ENCODE measurements around the gene TMC8. TPM values are rescaled to one million over a fixed set of nuclear protein-coding genes. Genes with fewer than 3 reads are reported as not detected.
"Not testable (repeated sequence)": the region's sequence is repeated elsewhere in the genome, so short reads cannot be mapped to it uniquely, and the experiment has no call there.

TMC8 gene
- total and polyA plus RNA-seq, 2 experiments from 2014 or later = 1.2 to 1.3 TPM

GRCh38 chr17:78170692-78171590, 40.4 kb downstream of the TMC8 start:
- Histone ChIP-seq H3K79me2 (replicated peaks; ENCODE audit: insufficient read depth) (no peaks in the 10 kb centered on the region), H3K4me1 (ENCODE audit: insufficient read depth) (peaks cover 18% of the 10 kb centered on the region), H3K36me3 (ENCODE audit: insufficient read depth) (no peaks in the 10 kb centered on the region), H3K27me3 (ENCODE audit: insufficient read depth) (no peaks in the 10 kb centered on the region), H3K27ac (ENCODE audit: low read depth) (no peak overlapping the region), H3F3A (replicated peaks; ENCODE audit: low read depth) (peaks cover 12% of the 10 kb centered on the region; the same call in 1 of the 2 replicates), H4K20me1 (replicated peaks; ENCODE audit: insufficient read depth) (peaks cover 4% of the 10 kb centered on the region; the same call in 1 of the 2 replicates), H3K4me3 (no peak overlapping the region), H3K4me2 (no peak overlapping the region), H2AFZ (no peak overlapping the region), H3K9me2 (ENCODE audit: insufficient read depth) (no peaks in the 10 kb centered on the region)
- no peak for ATAC-seq
- Mint-ChIP-seq H3K27ac (no peak overlapping the region; the same call in 1 of the 2 replicates), H3K9me3 (no peaks in the 10 kb centered on the region; the same call in 1 of the 3 replicates), H3K4me1 (peaks cover 46% of the 10 kb centered on the region), H3K4me3 (no peak overlapping the region; the same call in 2 of the 3 replicates), H3K36me3 (ENCODE audit: low read depth) (peaks cover 39% of the 10 kb centered on the region), H3K27me3 (ENCODE audit: insufficient read depth, low read depth, poor library complexity) (peaks cover 34% of the 10 kb centered on the region)
- no peak for DNase-seq (ENCODE audit: low spot score)
- TF ChIP-seq, protein P1, sequence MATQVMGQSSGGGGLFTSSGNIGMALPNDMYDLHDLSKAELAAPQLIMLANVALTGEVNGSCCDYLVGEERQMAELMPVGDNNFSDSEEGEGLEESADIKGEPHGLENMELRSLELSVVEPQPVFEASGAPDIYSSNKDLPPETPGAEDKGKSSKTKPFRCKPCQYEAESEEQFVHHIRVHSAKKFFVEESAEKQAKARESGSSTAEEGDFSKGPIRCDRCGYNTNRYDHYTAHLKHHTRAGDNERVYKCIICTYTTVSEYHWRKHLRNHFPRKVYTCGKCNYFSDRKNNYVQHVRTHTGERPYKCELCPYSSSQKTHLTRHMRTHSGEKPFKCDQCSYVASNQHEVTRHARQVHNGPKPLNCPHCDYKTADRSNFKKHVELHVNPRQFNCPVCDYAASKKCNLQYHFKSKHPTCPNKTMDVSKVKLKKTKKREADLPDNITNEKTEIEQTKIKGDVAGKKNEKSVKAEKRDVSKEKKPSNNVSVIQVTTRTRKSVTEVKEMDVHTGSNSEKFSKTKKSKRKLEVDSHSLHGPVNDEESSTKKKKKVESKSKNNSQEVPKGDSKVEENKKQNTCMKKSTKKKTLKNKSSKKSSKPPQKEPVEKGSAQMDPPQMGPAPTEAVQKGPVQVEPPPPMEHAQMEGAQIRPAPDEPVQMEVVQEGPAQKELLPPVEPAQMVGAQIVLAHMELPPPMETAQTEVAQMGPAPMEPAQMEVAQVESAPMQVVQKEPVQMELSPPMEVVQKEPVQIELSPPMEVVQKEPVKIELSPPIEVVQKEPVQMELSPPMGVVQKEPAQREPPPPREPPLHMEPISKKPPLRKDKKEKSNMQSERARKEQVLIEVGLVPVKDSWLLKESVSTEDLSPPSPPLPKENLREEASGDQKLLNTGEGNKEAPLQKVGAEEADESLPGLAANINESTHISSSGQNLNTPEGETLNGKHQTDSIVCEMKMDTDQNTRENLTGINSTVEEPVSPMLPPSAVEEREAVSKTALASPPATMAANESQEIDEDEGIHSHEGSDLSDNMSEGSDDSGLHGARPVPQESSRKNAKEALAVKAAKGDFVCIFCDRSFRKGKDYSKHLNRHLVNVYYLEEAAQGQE (IDR thresholded peaks at IDR 0.05; ENCODE audit: unreplicated experiment) = no peak

GRCh38 chr17:78171591-78172248, 41.1 kb downstream of the TMC8 start:
- H3K9me2 ChIP-seq (ENCODE audit: insufficient read depth); H3K27me3 ChIP-seq (ENCODE audit: insufficient read depth); H3K4me3 ChIP-seq; H2AFZ ChIP-seq; H3K27ac ChIP-seq (ENCODE audit: low read depth); H3K79me2 ChIP-seq (replicated peaks; ENCODE audit: insufficient read depth); H3K9me3 Mint-ChIP-seq; H4K20me1 ChIP-seq (replicated peaks; ENCODE audit: insufficient read depth); H3K36me3 ChIP-seq (ENCODE audit: insufficient read depth); H3K4me2 ChIP-seq; DNase-seq (ENCODE audit: low spot score); ATAC-seq: not testable (repeated sequence)
- H3K36me3 Mint-ChIP-seq (ENCODE audit: low read depth) = peaks cover 41% of the 10 kb centered on the region
- H3K4me3 Mint-ChIP-seq = peak overlapping the region; percentile 7; the same call in 1 of the 3 replicates
- peaks cover 50% of the 10 kb centered on the region for H3K4me1 Mint-ChIP-seq
- Histone ChIP-seq H3F3A (replicated peaks; ENCODE audit: low read depth) (peaks cover 16% of the 10 kb centered on the region; the same call in 1 of the 2 replicates), H3K4me1 (ENCODE audit: insufficient read depth) (peaks cover 21% of the 10 kb centered on the region)
- H3K27ac Mint-ChIP-seq = 0 out of 2 replicates have a peak overlapping the region, but pooled peaks have one; percentile 78
- H3K27me3 Mint-ChIP-seq (ENCODE audit: insufficient read depth, low read depth, poor library complexity) = peaks cover 31% of the 10 kb centered on the region
- TF ChIP-seq POLR2AphosphoS5 (IDR thresholded peaks at IDR 0.05; ENCODE audit: low read depth) = peak; percentile 30; the same call in 1 of the 2 replicates

Data from GM23338 (cell line).